ENCODE results near the gene COL9A3.

Gene COL9A3

DNA sequence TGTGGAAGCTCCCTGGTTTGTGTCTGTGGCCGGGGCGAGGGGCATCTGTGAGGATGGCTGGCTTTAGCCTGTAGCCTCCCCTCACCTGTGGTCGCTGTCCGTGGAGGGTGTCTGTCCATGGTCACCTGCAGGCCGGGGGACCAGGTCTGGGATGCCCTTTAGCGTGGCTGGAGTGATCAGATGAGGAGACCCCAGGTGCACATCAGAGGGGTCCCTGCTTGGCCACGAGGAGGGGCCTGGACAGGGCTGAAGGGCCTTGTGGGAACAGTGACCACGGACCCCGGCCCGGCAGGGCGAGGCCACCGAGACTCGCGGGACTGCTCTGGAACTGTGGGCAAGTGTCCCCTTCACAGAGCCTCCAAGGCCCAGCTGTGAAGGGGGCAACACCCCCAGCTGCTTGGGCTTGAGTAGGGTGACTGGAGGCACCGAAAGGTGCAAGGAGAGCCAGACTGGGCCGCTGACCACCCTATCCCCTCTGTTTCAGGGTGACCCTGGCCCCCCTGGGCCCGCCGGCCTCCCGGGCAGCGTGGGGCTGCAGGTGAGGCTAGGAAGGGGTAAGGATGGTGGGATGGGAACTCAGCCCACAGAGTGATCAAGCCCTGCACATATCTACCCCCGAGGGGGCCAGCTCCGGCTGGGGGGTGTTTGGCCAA, 8.6 kb downstream of the COL9A3 start:
- TF ChIP-seq POLR2AphosphoS5 (IDR thresholded peaks at IDR 0.05; ENCODE audit: borderline replicate concordance, low read depth, low read length) = no peak
- TF ChIP-seq FOXP2 (optimal IDR thresholded peaks at IDR 0.05; ENCODE audit: control extremely low read depth, extremely low read length, insufficient read depth) = no peak
- DNase-seq (ENCODE audit: low read depth, low spot score) = no peak
- Histone ChIP-seq H3K9me3 (ENCODE audit: low read depth, low read length) (no peaks in the 10 kb centered on the region), H3K4me3 (no peak overlapping the region), H3K27ac (no peak overlapping the region), H3K9ac (ENCODE audit: insufficient read length) (no peak overlapping the region), H3K36me3 (ENCODE audit: insufficient read depth, low read length) (no peaks in the 10 kb centered on the region)

DNA sequence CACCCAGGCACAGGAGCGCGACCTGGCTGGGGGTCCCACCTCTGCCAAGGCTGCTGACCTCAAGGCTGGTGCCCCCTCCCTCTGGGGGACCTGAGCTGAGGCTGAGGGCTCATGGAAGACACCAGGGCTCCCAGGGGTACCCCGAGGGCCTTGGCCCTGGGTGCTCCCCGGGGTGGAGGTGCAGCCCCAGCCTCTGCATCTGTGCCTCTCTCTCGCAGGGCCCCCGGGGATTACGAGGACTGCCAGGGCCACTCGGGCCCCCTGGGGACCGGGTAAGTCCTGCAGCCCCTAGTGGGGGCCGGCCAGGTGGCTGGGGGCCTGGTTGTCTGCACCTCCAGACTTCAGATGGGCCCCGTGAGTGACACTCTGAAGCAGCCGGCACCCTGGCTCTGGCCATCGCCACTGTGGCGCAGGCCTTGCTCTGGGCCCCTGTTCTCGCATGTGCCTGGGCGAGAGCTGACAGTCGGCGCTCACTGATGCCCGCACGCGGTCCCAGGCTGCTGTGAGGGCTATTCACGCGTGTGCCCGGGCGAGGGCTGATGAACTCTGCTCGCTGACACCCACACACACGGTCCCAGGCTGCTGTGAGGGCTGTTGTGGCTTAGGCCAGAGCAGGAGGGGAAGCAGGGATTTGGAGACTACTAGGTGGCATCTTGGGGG, 9.3 kb downstream of the COL9A3 start:
- TF ChIP-seq FOXP2 (optimal IDR thresholded peaks at IDR 0.05; ENCODE audit: control extremely low read depth, extremely low read length, insufficient read depth) = no peak
- no peak for TF ChIP-seq EZH2 (IDR thresholded peaks at IDR 0.05)
- TF ChIP-seq POLR2AphosphoS5 (IDR thresholded peaks at IDR 0.05; ENCODE audit: borderline replicate concordance, low read depth, low read length) = no peak
- DNase-seq (ENCODE audit: low read depth, low spot score) = no peak
- Histone ChIP-seq H3K36me3 (ENCODE audit: insufficient read depth, low read length) (no peaks in the 10 kb centered on the region), H3K4me3 (no peak overlapping the region), H3K9ac (ENCODE audit: insufficient read length) (no peak overlapping the region), H3K9me3 (ENCODE audit: low read depth, low read length) (no peaks in the 10 kb centered on the region), H3K27ac (no peak overlapping the region)

DNA sequence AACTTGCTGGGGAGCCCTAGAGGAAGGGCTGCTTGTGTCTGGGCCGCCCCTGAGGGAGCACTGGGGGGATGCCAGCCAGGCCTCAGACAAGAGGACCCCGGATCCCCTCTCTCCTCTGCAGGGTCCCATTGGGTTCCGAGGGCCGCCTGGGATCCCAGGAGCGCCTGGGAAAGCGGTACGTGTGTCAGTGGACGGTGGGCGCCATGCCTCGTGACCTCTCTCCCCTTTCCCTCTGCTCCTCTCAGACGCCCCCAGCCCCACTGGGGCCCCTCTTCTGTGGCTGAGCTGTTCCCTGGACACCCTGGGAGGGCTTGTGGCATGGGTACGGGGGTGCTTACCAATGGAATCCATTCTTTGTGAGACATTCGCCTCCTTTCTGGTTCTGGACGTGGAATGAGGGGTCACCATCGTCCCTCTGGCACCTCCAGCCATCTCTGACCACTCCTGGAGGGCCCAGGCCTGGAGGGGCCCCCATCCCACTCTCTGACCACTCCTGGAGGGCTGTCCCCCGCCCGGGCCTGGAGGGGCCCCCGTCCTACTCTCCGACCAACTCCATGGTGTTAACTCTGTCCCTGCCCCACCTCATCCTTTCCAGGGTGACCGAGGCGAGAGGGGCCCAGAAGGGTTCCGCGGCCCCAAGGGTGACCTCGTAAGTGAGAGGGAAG, 9.9 kb downstream of the COL9A3 start:
- Histone ChIP-seq H3K9me3 (ENCODE audit: low read depth, low read length) (no peaks in the 10 kb centered on the region), H3K27ac (no peak overlapping the region), H3K4me3 (no peak overlapping the region), H3K36me3 (ENCODE audit: insufficient read depth, low read length) (no peaks in the 10 kb centered on the region), H3K9ac (ENCODE audit: insufficient read length) (no peak overlapping the region)
- no peak for TF ChIP-seq POLR2AphosphoS5 (IDR thresholded peaks at IDR 0.05; ENCODE audit: borderline replicate concordance, low read depth, low read length)
- no peak for TF ChIP-seq EZH2 (IDR thresholded peaks at IDR 0.05)
- TF ChIP-seq FOXP2 (optimal IDR thresholded peaks at IDR 0.05; ENCODE audit: control extremely low read depth, extremely low read length, insufficient read depth) = no peak
- no peak for DNase-seq (ENCODE audit: low read depth, low spot score)

DNA sequence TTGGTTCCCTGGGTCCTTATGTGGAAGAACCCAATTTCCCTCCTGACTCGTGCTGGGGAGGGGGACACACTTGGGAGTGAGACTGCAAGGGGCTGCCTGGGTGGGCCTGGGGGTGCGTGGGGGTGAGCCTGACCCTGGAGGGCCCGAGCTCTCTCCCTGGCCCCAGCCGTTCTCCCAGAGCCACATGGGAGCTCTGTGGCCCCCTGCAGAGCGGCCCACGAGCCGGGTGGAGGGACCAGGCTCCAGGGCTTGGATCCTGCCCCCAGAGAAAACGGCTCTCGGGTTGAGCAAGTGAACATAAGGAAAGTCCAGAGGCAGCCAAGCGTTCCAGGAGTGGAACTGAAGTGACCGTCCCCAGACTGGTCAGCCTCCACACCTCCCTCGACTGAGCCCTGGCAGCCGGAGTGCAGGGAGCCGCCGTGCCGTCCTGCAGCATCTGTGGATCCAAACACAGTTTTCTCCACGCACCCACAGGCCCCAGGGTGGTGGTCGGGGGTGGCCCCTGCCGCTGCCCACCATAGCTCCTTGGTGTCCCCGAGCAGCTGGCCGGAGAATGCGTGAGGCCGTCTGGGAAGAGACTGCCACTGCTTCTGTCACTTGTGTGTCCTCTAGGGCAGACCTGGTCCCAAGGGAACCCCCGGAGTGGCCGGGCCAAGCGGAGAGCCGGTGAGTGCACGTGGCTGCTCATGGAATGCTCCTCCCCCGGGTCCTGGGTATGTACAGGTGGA, 10.6 kb downstream of the COL9A3 start:
- Histone ChIP-seq H3K27ac (no peak overlapping the region), H3K36me3 (ENCODE audit: insufficient read depth, low read length) (no peaks in the 10 kb centered on the region), H3K4me3 (no peak overlapping the region), H3K9ac (ENCODE audit: insufficient read length) (no peak overlapping the region), H3K9me3 (ENCODE audit: low read depth, low read length) (no peaks in the 10 kb centered on the region)
- DNase-seq (ENCODE audit: low read depth, low spot score) = no peak
- no peak for TF ChIP-seq POLR2AphosphoS5 (IDR thresholded peaks at IDR 0.05; ENCODE audit: borderline replicate concordance, low read depth, low read length)
- no peak for TF ChIP-seq FOXP2 (optimal IDR thresholded peaks at IDR 0.05; ENCODE audit: control extremely low read depth, extremely low read length, insufficient read depth)
- no peak for TF ChIP-seq EZH2 (IDR thresholded peaks at IDR 0.05)

DNA sequence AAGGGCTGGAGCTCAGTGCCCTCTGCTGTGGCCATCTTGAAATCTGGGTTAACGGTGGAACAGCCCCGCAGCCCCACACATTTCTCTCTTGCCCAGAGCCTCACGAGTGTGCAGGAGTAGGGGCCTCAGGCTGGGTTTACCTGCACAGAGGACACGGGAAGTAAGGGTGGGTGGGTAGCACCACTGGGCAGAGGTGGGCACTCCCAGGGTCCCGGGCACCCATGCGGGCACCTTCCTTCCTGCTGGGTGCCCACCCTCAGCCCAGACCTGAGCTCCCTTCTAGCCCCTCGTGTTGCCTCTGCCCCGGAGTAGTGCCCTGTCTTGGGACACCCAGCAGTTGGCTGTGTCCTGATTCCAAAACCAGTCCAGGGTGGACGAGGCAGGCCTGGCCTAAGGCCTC, 11.2 kb downstream of the COL9A3 start:
- Histone ChIP-seq H3K27ac (no peak overlapping the region), H3K9ac (ENCODE audit: insufficient read length) (no peak overlapping the region), H3K4me3 (no peak overlapping the region), H3K36me3 (ENCODE audit: insufficient read depth, low read length) (no peaks in the 10 kb centered on the region), H3K9me3 (ENCODE audit: low read depth, low read length) (no peaks in the 10 kb centered on the region)
- no peak for DNase-seq (ENCODE audit: low read depth, low spot score)
- TF ChIP-seq EZH2 (IDR thresholded peaks at IDR 0.05) (no peak), POLR2AphosphoS5 (IDR thresholded peaks at IDR 0.05; ENCODE audit: borderline replicate concordance, low read depth, low read length) (no peak), FOXP2 (optimal IDR thresholded peaks at IDR 0.05; ENCODE audit: control extremely low read depth, extremely low read length, insufficient read depth) (no peak)

DNA sequence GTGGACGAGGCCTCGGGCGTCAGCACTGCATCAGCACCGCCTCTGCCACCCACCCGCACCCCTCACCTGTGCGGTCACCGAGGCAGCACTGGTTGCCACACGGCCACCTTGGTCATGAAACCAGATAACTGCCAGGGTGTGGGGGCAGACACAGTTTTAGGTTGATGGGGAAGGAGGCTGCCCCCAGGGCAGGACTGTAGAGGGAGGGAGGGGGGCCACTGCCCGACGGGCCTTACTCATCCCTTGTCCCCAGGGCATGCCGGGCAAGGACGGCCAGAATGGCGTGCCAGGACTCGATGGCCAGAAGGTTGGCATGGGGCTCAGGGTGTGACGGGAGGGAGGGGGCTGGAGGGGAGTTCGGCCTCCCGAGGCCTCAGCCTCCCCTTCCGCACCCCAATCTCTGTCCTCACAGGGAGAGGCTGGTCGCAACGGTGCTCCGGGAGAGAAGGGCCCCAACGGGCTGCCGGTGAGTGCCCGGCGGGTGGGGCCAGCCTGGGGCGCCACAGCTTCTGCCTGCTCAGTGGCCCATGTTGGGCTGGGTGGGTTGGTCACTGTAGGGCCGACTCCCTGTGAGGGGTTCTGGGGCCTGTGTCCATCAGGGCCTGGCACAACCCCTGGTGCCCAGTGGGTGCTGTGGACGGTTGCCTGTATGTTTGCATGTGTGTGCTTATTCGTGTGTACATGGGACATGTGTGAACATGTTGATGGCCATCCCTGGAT, 11.8 kb downstream of the COL9A3 start:
- no peaks in the 10 kb centered on the region for H3K36me3 ChIP-seq (ENCODE audit: insufficient read depth, low read length)
- no peak overlapping the region for H3K27ac ChIP-seq
- no peaks in the 10 kb centered on the region for H3K9me3 ChIP-seq (ENCODE audit: low read depth, low read length)
- TF ChIP-seq POLR2AphosphoS5 (IDR thresholded peaks at IDR 0.05; ENCODE audit: borderline replicate concordance, low read depth, low read length) = no peak
- no peak for TF ChIP-seq EZH2 (IDR thresholded peaks at IDR 0.05)
- TF ChIP-seq FOXP2 (optimal IDR thresholded peaks at IDR 0.05; ENCODE audit: control extremely low read depth, extremely low read length, insufficient read depth) = no peak
- no peak overlapping the region for H3K9ac ChIP-seq (ENCODE audit: insufficient read length)
- no peak overlapping the region for H3K4me3 ChIP-seq
- no peak for DNase-seq (ENCODE audit: low read depth, low spot score)

DNA sequence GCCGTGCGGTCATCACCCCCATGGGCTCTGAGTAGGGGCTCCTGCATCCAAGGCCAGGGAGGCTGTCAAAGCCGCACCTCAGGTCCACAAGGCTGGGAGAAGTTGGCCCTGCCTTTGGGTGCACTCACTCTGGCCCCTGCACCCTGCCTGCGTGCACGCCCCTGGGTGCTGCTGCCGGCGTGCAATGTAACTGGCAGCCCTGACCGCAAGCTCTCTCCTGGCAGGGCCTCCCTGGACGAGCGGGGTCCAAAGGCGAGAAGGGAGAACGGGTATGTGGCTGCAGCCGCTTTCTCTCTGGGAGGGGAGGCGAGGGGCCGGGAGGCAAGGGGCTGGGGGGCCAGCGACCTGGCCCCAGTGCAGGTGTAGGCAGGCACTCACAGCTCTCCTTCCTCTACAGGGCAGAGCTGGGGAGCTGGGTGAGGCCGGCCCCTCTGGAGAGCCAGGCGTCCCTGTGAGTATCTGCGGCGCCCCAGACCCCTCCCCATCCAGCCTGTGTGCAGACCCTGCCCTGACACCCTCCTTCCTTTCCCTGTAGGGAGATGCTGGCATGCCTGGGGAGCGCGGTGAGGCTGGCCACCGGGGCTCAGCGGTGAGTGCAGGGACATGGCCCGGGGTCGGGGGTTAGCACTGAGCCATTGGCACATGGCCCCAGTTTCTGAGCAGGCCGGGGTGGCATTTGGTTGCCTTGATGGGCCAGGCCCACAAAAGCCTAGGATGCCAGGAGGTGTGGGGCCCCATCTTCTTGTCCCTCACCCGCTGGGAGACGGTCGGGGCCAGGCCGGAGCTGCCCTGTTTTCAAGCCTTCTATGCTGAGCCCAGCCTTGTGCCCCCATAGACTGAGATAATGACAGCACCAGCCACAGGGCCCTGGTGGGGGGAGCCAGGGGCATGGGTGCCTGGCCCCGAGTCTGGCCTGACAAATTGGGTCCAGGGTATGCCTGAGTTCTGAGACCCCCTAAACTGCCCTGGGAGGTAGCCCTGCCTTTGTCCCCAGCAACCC, 12.7 kb downstream of the COL9A3 start:
- Histone ChIP-seq H3K9ac (ENCODE audit: insufficient read length) (no peak overlapping the region), H3K9me3 (ENCODE audit: low read depth, low read length) (no peaks in the 10 kb centered on the region), H3K27ac (no peak overlapping the region), H3K4me3 (no peak overlapping the region), H3K36me3 (ENCODE audit: insufficient read depth, low read length) (no peaks in the 10 kb centered on the region)
- no peak for DNase-seq (ENCODE audit: low read depth, low spot score)
- TF ChIP-seq EZH2 (IDR thresholded peaks at IDR 0.05) (no peak), POLR2AphosphoS5 (IDR thresholded peaks at IDR 0.05; ENCODE audit: borderline replicate concordance, low read depth, low read length) (no peak), FOXP2 (optimal IDR thresholded peaks at IDR 0.05; ENCODE audit: control extremely low read depth, extremely low read length, insufficient read depth) (no peak)
